Stimulated activated CD4-positive, alpha-beta T cell treated with anti-CD3 and anti-CD28 coated beads, Interleukin-15, amount 100 ng/mL, for 48 hours (primary cell): ENCODE data around the gene APOBEC2.

Experiments
- DNase-seq, 2 donors: peaks; one replicate each; pipeline ENCODE4 v3.0.0-alpha.2; 2020; ENCODE audit warnings: low read depth in 2 of 2

The APOBEC2 gene

DNA sequence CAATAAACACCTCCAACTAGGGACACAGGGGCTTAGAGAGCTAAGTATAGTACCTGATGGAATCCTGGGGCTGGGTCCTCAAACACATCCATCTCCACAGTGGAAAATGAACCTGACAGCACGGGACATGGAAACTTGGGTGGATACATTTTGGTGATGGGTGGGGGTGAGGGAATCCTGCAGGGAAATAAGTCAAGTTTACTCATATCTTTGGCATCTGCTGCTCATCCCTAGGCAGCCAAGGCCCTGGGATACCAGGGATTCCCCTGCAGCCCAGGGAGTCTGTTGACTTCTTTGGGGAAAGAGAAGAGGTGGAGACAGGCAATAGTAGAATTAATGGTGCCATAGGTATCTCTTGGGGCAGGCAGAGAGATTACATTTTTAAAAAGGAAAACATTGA, 6.6 kb downstream of the APOBEC2 start:
- no peak for DNase-seq

GRCh38 chr6:41061196-41061726, 8.3 kb downstream of the APOBEC2 start:
- no peak for DNase-seq

DNA sequence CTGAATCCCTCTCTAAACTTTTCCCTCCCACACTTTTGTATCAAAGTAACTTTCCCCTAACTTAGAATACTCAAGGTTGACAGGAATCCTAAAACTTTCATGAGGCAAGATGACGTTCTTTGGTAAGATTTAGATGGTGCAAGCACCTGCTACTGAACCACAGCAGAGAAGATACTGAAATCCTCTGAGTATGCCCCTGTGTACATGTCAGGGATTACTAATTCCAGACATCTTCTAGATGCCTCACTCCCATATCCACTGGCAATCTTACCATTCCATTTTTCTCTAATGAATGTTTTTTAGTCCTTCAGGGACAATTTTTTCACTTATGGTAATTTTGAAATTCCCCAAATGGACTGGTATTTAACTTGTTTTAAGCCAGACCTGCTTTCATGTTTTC, 9.1 kb downstream of the APOBEC2 start:
- no peak for DNase-seq

GRCh38 chr6:41063884-41064285, 10.9 kb downstream of the APOBEC2 start:
- no peak for DNase-seq

DNA sequence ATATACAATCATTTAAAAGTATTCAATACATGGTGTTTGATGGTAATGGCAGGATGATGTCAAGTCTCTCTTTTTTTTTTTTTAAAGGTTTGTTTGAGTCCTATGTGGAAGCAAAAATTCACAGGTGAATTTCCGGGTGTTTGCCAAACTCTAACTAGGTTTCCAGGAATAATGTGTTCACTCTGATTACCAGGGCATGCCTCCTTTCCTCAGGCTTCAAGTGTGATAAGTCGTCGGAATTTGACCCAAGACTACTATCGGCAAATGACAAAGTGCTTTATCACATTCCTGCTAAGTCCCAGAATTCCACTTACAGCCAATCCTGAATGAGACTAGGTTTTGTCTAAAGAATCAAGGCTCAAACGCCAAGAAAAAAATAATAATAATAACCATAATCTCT, 11.8 kb downstream of the APOBEC2 start:
- DNase-seq, result no peak

- DNase-seq, result no peak
These were observed 12.6 kb downstream of the APOBEC2 start for GRCh38 chr6:41065550-41066026.

DNA sequence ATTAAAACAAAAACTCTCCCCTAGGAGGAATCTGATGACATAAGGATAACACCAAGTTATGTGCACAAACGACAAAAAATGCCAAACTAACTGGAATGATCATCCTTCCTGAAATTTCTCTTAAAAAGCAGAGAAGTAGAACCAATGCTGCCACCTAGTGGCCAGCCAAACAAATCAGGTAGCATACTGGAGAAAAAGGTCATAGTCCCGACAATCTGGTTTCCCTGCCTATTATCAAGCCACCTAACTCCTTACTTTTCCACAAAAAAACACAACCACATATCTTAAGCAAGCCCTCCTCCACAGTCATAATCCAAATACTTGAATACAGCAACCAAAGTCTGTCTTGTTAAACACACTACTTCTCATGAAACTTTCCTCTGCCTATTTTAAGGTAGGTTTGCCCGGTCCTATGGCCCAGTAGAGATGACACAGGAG, 13.9 kb downstream of the APOBEC2 start:
- DNase-seq, result peak; percentile 10 to 39

DNA sequence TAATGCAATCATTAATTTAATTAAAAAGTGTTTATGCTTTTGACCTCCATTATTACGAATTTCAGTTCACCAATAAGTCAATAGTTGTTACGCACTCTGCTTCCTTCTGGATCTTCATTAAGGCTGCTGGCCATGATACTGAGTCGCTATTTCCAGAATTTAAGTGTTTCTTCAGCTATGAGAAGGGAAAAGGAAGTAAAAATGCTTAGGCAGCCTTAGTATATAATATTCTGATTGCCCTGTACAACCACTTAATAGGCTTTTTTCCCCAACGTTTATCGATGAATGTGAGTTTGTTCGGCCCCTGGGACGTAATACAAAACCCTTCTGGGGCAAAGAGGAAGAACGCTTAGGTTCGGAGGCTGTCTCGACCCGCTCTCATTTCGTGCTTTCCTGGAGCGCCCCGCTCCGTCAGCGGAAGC, 18.5 kb downstream of the APOBEC2 start:
- peak in 1 of 2 donors; percentile 54 for DNase-seq

GRCh38 chr6:41071923-41072835, 19.2 kb downstream of the APOBEC2 start, which contains the start of gene OARD1:
TSS of gene OARD1 (minus strand) at chr6:41072356. CDS start at chr6:41071634, 722 bp downstream.
- DNase-seq, result peak; percentile 98 to 100

GRCh38 chr6:41072836-41073202, 19.8 kb downstream of the APOBEC2 start, which contains the start of gene NFYA:
TSS of gene NFYA (plus strand) at chr6:41072974. CDS start at chr6:41079090, 6,116 bp downstream.
- peak in 1 of 2 donors; percentile 99 for DNase-seq

GRCh38 chr6:41073203-41073967, 20.4 kb downstream of the APOBEC2 start:
- peak; percentile 64 to 77 for DNase-seq

DNA sequence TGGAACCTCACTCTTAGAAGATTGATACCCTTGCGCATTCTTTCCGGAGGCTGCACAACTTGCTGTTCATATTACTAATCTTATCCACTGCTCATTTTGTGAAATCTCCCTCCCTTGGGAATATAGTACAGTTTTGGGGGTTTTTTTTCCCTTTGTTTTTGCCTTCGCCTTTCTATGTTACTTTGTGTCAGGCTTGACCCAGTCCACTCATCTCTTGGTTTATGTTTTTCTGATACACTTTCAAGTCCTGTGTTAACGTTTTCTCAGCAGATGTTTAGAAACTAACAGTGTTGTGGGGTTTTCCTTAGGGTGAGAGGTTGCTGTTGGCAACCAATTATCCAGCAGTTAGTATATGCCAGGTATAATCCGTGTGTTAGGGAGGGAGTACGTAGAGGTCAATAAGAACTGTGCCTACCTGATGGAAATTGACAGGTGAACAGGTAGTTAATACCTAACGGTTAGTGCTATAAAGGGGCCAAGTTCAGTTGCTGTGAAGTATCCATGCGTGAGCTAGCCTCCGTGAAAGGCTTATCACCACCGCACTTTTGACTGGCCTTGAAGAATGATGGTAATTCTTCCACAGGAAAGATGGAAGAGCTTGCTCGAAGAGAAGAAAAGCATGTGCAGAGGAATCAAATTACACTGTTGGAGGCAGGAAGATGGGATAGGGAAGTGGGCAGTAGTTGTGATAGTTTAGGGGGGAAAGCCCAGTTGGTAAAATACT, 21.1 kb downstream of the APOBEC2 start:
- DNase-seq, result no peak

- no peak for DNase-seq
These were observed 21.9 kb downstream of the APOBEC2 start for GRCh38 chr6:41074692-41075436.

DNA sequence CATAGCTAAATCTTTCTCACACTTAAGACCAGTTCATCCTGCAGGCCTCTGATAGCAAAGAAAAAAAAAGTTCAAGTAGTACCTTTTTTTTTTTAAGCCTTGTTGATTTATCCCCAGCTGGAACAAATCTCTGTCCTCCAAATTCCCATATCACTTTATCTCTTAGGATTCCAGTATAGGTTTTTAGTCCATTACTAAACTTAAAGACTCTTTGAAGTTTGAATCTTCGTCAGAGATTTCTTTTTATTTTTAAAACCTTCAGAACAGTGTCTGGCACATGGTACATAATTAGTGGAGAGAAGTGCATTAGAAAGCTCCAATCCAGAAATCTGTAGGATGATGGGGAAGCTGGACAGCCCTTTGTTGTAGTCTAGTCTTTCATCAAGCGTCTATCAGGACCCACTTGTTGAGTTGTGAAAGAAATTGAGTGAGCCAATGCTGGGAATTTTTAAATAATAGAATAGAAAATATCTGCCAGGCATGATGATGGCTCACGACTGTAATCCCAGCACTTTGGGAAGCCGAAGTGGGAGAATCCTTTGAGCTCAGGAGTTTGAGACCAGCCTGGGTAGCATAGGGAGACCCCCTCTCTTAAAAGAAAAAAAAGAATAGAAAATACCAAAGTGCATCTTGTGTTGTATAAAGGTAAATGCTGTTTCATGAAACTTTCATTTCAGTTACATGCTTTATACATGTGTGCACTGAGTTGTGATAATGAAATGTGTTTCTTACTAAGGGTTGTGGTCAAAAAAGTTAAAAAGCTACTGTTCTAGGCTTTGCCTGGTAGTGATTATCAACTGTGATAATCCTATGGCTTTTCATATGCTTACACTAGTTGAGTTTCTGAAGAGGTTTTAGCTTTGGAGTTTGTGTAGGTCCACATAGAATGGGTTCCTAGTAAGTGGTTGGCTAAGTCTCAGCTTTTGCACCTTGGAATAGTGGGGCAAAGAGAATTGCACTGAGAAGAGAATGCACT, 22.9 kb downstream of the APOBEC2 start:
- DNase-seq, result no peak

- DNase-seq, result no peak
These were observed 24.5 kb downstream of the APOBEC2 start for GRCh38 chr6:41077536-41077935.

DNA sequence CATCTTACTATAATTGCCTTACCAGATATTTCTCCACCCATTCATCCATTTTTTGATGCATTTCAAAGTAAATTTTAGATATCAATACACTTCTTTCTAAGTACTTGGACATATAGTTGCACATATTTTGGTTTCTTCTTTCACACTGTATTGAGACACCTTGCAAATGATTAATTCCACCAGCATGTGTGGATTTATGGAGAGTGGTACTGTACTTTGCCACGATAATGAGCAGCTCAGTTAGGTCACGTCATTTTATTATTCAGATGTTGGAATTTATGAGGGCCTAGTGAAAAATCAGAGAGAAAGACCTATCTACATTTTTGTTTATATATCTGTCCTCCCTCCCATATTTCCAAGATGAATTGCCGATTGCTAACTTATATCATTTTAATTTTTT, 25.1 kb downstream of the APOBEC2 start:
- DNase-seq, result no peak

GRCh38 chr6:41079080-41079479, 26.1 kb downstream of the APOBEC2 start:
- no peak for DNase-seq

DNA sequence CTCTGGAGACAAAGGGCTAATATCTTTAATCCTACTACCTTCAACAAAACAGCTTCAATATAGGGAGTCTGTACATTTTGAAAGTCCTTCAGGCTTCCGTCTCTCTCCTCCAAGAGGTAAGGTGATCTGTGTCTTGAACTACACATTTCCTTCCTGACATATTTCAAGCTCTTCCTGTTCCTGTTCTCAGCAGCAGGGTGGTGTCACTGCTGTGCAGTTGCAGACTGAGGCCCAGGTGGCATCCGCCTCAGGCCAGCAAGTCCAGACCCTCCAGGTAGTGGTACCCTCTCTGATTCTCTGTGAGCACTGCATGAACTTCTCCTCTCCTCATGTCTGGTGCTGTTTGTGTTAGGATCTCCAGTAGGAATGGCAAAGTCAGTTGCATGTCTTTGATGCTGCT, 27.6 kb downstream of the APOBEC2 start:
- DNase-seq, result no peak

DNA sequence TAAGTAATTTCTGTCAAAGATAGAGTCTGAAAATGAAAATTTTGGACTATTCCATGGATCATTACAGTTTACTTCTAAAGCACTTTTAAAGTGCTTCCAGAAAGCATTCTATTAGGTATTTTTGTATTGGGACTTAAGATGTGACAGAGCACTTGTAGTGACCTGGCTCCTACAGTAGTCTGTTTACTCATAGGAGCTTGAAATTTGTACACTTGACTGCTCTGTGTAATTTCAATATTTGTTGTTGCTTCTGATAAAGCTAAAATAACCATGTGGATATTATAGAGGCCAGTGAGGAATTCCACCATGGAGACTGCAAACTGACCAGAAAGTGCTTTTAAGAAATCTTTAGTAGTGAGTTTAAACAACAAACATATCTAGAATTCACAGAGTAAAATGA, 30.1 kb downstream of the APOBEC2 start:
- DNase-seq, result no peak

DNA sequence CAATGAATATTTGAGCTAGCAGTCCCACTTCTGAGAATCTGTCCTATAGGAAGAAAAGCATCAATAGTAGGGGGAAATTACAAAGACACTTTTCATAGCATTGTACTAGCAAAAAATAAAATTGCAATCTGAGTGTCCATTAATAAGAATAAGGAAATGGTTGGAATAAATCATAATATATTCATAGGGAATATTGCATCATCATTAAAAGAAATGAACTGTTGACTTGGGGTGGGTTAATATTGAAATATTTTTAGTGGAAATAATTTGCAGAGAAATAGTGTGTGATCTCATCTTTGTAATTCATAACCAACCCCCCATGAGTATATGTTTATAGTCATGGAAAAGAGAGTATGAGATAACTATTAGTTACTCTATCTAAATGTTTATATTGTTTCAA, 32.2 kb downstream of the APOBEC2 start:
- DNase-seq, result no peak
